ENCODE measurements around the gene CNOT6L. TPM values are rescaled to one million over a fixed set of nuclear protein-coding genes. Genes with fewer than 3 reads are reported as not detected.

The CNOT6L gene
- total and polyA plus RNA-seq, 4 donors: 4.4 to 17.7 (median 10.5) TPM

DNA sequence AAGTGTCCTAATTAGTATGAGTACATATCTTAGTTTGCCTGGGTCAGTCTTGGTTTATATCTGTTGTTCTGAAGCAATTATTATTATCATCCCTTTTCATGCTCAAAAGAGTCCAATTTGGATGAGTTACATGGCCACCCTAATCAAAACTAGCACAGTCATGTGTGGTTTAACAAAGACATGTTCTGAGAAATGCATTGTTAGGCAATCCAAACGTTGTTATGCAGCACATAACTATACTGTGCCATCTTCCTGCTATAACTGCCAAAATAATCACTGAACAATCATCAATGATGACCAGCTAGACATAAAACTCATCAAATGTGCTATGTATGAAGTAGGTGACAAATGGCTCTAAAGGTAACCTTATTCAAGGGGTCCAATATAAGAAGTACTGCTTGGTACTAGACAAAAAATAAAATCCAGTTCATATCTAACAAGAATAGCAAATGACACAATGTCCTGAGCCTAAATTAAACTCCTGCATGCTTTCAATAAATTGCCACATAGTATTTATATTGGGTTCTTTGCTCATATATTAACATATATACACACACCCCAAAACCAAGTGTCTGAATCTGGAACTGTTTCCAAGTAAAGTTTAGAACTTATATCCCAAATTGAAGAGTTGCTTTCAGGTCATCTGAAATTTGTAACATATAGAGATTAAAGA lies 41.9 kb downstream of the CNOT6L start:
- Histone ChIP-seq H3K27ac (ENCODE audit: low read depth in 1 of 2, low read length in 2 of 2) (no peak overlapping the region), H3K27me3 (ENCODE audit: control insufficient read depth in 4 of 4, insufficient read depth in 4 of 4, low read length in 3 of 4) (no peaks in the 10 kb centered on the region), H3K9ac (ENCODE audit: low read depth in 1 of 2, low read length in 2 of 2) (no peak overlapping the region), H3K9me3 (ENCODE audit: control insufficient read depth in 4 of 4, low read length in 3 of 4) (no peaks in the 10 kb centered on the region), H3K4me1 (ENCODE audit: control insufficient read depth in 4 of 4, insufficient read depth in 4 of 4, low read length in 3 of 4) (peaks cover 0 to 9% (median 3%) of the 10 kb centered on the region in 4 donors), H3K4me3 (ENCODE audit: low read depth in 1 of 3, low read length in 3 of 3) (no peak overlapping the region), H3K36me3 (ENCODE audit: control insufficient read depth in 4 of 4, insufficient read depth in 3 of 4, low read depth in 1 of 4, low read length in 3 of 4) (peaks cover 0 to 8% (median 4%) of the 10 kb centered on the region in 4 donors)
- WGBS: 2% methylated on average over 1 of the region's 1 CpG
- no peak for DNase-seq (ENCODE audit: low spot score)
- TF ChIP-seq NR2F2 (IDR thresholded peaks at IDR 0.05): no peak
- no peak for TF ChIP-seq MAX (IDR thresholded peaks at IDR 0.05)
- TF ChIP-seq RAD21 (IDR thresholded peaks at IDR 0.05): no peak
- no peak for TF ChIP-seq RXRA (IDR thresholded peaks at IDR 0.05)
- TF ChIP-seq HNF4A (conservative IDR thresholded peaks at IDR 0.05): no peak
- TF ChIP-seq, protein P1, sequence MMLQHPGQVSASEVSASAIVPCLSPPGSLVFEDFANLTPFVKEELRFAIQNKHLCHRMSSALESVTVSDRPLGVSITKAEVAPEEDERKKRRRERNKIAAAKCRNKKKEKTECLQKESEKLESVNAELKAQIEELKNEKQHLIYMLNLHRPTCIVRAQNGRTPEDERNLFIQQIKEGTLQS (IDR thresholded peaks at IDR 0.05): no peak
- no peak for TF ChIP-seq HNF4G (IDR thresholded peaks at IDR 0.05)
- no peak for TF ChIP-seq JUND (IDR thresholded peaks at IDR 0.05)
- no peak for TF ChIP-seq SP1 (IDR thresholded peaks at IDR 0.05)
- TF ChIP-seq TAF1 (conservative IDR thresholded peaks at IDR 0.05): no peak
- no peak for TF ChIP-seq ZBTB33 (IDR thresholded peaks at IDR 0.05)
- no peak for TF ChIP-seq FOXA2 (IDR thresholded peaks at IDR 0.05)
- no peak for TF ChIP-seq EGR1 (IDR thresholded peaks at IDR 0.05; ENCODE audit: low read depth in 2 of 2)
- no peak for TF ChIP-seq YY1 (IDR thresholded peaks at IDR 0.05)
- TF ChIP-seq REST (IDR thresholded peaks at IDR 0.05): no peak
- no peak for TF ChIP-seq FOXA1 (IDR thresholded peaks at IDR 0.05)
- TF ChIP-seq, protein P2, sequence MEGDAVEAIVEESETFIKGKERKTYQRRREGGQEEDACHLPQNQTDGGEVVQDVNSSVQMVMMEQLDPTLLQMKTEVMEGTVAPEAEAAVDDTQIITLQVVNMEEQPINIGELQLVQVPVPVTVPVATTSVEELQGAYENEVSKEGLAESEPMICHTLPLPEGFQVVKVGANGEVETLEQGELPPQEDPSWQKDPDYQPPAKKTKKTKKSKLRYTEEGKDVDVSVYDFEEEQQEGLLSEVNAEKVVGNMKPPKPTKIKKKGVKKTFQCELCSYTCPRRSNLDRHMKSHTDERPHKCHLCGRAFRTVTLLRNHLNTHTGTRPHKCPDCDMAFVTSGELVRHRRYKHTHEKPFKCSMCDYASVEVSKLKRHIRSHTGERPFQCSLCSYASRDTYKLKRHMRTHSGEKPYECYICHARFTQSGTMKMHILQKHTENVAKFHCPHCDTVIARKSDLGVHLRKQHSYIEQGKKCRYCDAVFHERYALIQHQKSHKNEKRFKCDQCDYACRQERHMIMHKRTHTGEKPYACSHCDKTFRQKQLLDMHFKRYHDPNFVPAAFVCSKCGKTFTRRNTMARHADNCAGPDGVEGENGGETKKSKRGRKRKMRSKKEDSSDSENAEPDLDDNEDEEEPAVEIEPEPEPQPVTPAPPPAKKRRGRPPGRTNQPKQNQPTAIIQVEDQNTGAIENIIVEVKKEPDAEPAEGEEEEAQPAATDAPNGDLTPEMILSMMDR (IDR thresholded peaks at IDR 0.05; ENCODE audit: low read depth, low read length, missing input control): no peak
- no peak for TF ChIP-seq GABPA (IDR thresholded peaks at IDR 0.05 in 1 of 2, conservative IDR thresholded peaks at IDR 0.05 in 1 of 2)

All from liver (tissue), 9 donors.